Ishikawa (cell line): Measurements from ENCODE around the gene TBCE.

ENCODE experiments used
- CEBPB ChIP-seq: IDR thresholded peaks from 2 replicates; pipeline ENCODE4 v1.6.1; 2012
- CREB1 ChIP-seq: IDR thresholded peaks from 2 replicates; pipeline ENCODE4 v1.6.1; 2012; ENCODE audit warnings: low read depth
- EGR1 ChIP-seq: IDR thresholded peaks from 2 replicates; pipeline ENCODE4 v1.6.1; 2012
- EP300 ChIP-seq: IDR thresholded peaks from 2 replicates; pipeline ENCODE4 v1.6.1; 2012; ENCODE audit warnings: borderline replicate concordance
- FOXM1 ChIP-seq: IDR thresholded peaks from 2 replicates; pipeline ENCODE4 v1.6.1; 2012; ENCODE audit warnings: low read depth, borderline replicate concordance
- MAX ChIP-seq: IDR thresholded peaks from 2 replicates; pipeline ENCODE4 v1.6.1; 2012
- NFIC ChIP-seq: IDR thresholded peaks from 2 replicates; pipeline ENCODE4 v1.6.1; 2012
- RAD21 ChIP-seq: IDR thresholded peaks from 2 replicates; pipeline ENCODE4 v1.6.1; 2012; ENCODE audit warnings: low read depth
- REST ChIP-seq: IDR thresholded peaks from 2 replicates; pipeline ENCODE4 v1.6.1; 2012; ENCODE audit warnings: low read depth, mild to moderate bottlenecking
- TAF1 ChIP-seq: IDR thresholded peaks from 2 replicates; pipeline ENCODE4 v1.6.1; 2012; ENCODE audit warnings: low read depth, mild to moderate bottlenecking
- TCF12 ChIP-seq: IDR thresholded peaks from 2 replicates; pipeline ENCODE4 v1.6.1; 2012; ENCODE audit warnings: low read depth
- TEAD4 ChIP-seq: IDR thresholded peaks from 2 replicates; pipeline ENCODE4 v1.6.1; 2012
- USF1 ChIP-seq: IDR thresholded peaks from 2 replicates; pipeline ENCODE4 v1.6.1; 2012
- YY1 ChIP-seq: IDR thresholded peaks from 2 replicates; pipeline ENCODE4 v1.6.1; 2012; ENCODE audit warnings: low read depth
- ZBTB7A ChIP-seq: IDR thresholded peaks from 2 replicates; pipeline ENCODE4 v1.6.1; 2012; ENCODE audit warnings: low read depth

The TBCE gene

DNA sequence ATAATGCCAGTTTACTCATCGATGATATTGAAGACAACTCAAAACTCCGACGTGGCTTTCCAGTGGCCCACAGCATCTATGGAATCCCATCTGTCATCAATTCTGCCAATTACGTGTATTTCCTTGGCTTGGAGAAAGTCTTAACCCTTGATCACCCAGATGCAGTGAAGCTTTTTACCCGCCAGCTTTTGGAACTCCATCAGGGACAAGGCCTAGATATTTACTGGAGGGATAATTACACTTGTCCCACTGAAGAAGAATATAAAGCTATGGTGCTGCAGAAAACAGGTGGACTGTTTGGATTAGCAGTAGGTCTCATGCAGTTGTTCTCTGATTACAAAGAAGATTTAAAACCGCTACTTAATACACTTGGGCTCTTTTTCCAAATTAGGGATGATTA lies 25.2 kb upstream of the TBCE start:
- no peak for TF ChIP-seq RAD21
- no peak for TF ChIP-seq TCF12
- no peak for TF ChIP-seq EP300
- TF ChIP-seq CREB1, result no peak
- TF ChIP-seq YY1, result no peak
- TF ChIP-seq TAF1, result no peak
- no peak for TF ChIP-seq EGR1
- no peak for TF ChIP-seq CEBPB
- no peak for TF ChIP-seq USF1
- no peak for TF ChIP-seq TEAD4
- no peak for TF ChIP-seq REST
- no peak for TF ChIP-seq ZBTB7A
- no peak for TF ChIP-seq NFIC
- TF ChIP-seq FOXM1, result no peak
- no peak for TF ChIP-seq MAX

DNA sequence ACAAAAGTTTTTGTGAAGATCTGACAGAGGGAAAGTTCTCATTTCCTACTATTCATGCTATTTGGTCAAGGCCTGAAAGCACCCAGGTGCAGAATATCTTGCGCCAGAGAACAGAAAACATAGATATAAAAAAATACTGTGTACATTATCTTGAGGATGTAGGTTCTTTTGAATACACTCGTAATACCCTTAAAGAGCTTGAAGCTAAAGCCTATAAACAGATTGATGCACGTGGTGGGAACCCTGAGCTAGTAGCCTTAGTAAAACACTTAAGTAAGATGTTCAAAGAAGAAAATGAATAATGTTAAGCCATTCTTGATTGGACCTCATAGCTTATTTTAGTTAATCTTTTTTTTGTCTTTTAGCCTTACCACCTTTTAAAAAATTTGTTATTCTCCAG lies 24.8 kb upstream of the TBCE start:
- TF ChIP-seq RAD21, result no peak
- TF ChIP-seq REST, result no peak
- TF ChIP-seq EGR1, result no peak
- TF ChIP-seq CEBPB, result no peak
- no peak for TF ChIP-seq ZBTB7A
- no peak for TF ChIP-seq TCF12
- TF ChIP-seq FOXM1, result no peak
- TF ChIP-seq YY1, result no peak
- TF ChIP-seq USF1, result no peak
- no peak for TF ChIP-seq MAX
- no peak for TF ChIP-seq NFIC
- TF ChIP-seq TEAD4, result no peak
- no peak for TF ChIP-seq CREB1
- TF ChIP-seq EP300, result no peak

DNA sequence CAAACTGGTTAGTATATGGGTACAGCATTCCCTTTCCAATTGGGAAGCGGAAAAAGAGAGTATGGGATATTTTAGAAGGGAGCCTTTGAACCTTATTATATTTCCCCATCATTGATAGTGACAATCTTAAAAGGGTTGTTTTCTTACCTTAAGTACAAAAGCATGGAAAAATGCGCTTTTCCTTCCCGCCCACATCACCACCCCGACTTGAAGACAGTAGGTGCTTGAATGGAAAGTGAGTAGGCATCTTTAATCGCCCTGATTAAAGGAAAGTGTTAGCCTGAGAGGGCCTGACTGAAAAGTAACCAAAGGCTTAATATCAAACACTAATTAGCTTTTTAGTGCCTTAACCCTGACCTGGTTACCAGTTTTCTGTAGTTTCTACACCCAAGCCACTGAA lies 23.5 kb upstream of the TBCE start:
- TF ChIP-seq RAD21, result no peak
- TF ChIP-seq NFIC, result no peak
- TF ChIP-seq USF1, result no peak
- no peak for TF ChIP-seq YY1
- TF ChIP-seq TCF12, result no peak
- no peak for TF ChIP-seq EGR1
- no peak for TF ChIP-seq CREB1
- TF ChIP-seq FOXM1, result no peak
- TF ChIP-seq MAX, result no peak
- TF ChIP-seq CEBPB, result no peak
- no peak for TF ChIP-seq TAF1
- TF ChIP-seq REST, result no peak
- TF ChIP-seq ZBTB7A, result no peak

- no peak for TF ChIP-seq ZBTB7A
- no peak for TF ChIP-seq REST
- TF ChIP-seq USF1, result no peak
- no peak for TF ChIP-seq TCF12
- no peak for TF ChIP-seq FOXM1
- no peak for TF ChIP-seq EGR1
- TF ChIP-seq CREB1, result no peak
- no peak for TF ChIP-seq CEBPB
- no peak for TF ChIP-seq NFIC
- no peak for TF ChIP-seq RAD21
These were observed 15.8 kb upstream of the TBCE start for GRCh38 chr1:235351441-235351840.
